AG10803 (cell line): ENCODE measurements around the gene TRAF3IP1.
"Not testable (repeated sequence)": the region's sequence is repeated elsewhere in the genome, so short reads cannot be mapped to it uniquely, and the experiment has no call there.

Source experiments
- DNase-seq: peaks from one replicate; pipeline ENCODE4 v3.0.0; 2010; ENCODE audit warnings: low read depth
- H3K4me3 ChIP-seq: 2 replicates; pipeline ENCODE4 v1.5.1; 2011; ENCODE audit warnings: mild to moderate bottlenecking, low read length, control low read depth
- CTCF ChIP-seq: conservative IDR thresholded peaks from 2 replicates; pipeline ENCODE4 v1.5.1; 2011; ENCODE audit warnings: mild to moderate bottlenecking, low read length, control low read depth, inconsistent platforms

The TRAF3IP1 gene

GRCh38 chr2:238326801-238327365 is 6.6 kb downstream of the TRAF3IP1 start:
- H3K4me3 ChIP-seq, result no peak overlapping the region
- DNase-seq, result peak; percentile 47
- no peak for TF ChIP-seq CTCF

- no peak for DNase-seq
- TF ChIP-seq CTCF, result no peak
- no peak overlapping the region for H3K4me3 ChIP-seq
Measured at GRCh38 chr2:238327751-238328150, 7.4 kb downstream of the TRAF3IP1 start.

GRCh38 chr2:238330391-238330790 is 10.1 kb downstream of the TRAF3IP1 start:
- no peak for TF ChIP-seq CTCF
- H3K4me3 ChIP-seq, result no peak overlapping the region
- DNase-seq, result no peak

GRCh38 chr2:238331916-238332315 is 11.6 kb downstream of the TRAF3IP1 start:
- no peak overlapping the region for H3K4me3 ChIP-seq
- no peak for DNase-seq
- no peak for TF ChIP-seq CTCF

GRCh38 chr2:238334885-238335284 is 14.6 kb downstream of the TRAF3IP1 start:
- DNase-seq, result no peak
- no peak overlapping the region for H3K4me3 ChIP-seq
- TF ChIP-seq CTCF, result no peak

- H3K4me3 ChIP-seq, DNase-seq: not testable (repeated sequence)
Measured at GRCh38 chr2:238335591-238335990, 15.3 kb downstream of the TRAF3IP1 start.

- no peak for DNase-seq
- no peak overlapping the region for H3K4me3 ChIP-seq
- TF ChIP-seq CTCF, result no peak
Measured at GRCh38 chr2:238336151-238336550, 15.8 kb downstream of the TRAF3IP1 start.
